NCI-H2227 (cell line): Measurements from ENCODE around the gene STK17A.
"Not testable (repeated sequence)": the region's sequence is repeated elsewhere in the genome, so short reads cannot be mapped to it uniquely, and the experiment has no call there.

Experiments used
- DNase-seq: peaks from one replicate; lab custom pipeline; 2025; ENCODE audit not compliant: unreplicated experiment; lab: John Stamatoyannopoulos, UW

Gene STK17A

GRCh38 chr7:43594020-43594419 lies 11.1 kb downstream of the STK17A start:
- DNase-seq: no peak

- not testable (repeated sequence) for DNase-seq
Measured at GRCh38 chr7:43596426-43596825, 13.5 kb downstream of the STK17A start.

GRCh38 chr7:43600056-43600455 lies 17.1 kb downstream of the STK17A start:
- DNase-seq: no peak

GRCh38 chr7:43602256-43602655 lies 19.3 kb downstream of the STK17A start:
- DNase-seq: no peak

GRCh38 chr7:43604251-43604650 lies 21.3 kb downstream of the STK17A start:
- no peak for DNase-seq

- no peak for DNase-seq
Measured at GRCh38 chr7:43609097-43609496, 26.2 kb downstream of the STK17A start.

- DNase-seq: no peak
Measured at GRCh38 chr7:43612128-43612527, 29.2 kb downstream of the STK17A start.

- no peak for DNase-seq
Measured at GRCh38 chr7:43612599-43613589, 30.0 kb downstream of the STK17A start.

- DNase-seq: no peak
Measured at GRCh38 chr7:43615558-43616145, 32.7 kb downstream of the STK17A start.

GRCh38 chr7:43616977-43617376 lies 34.1 kb downstream of the STK17A start:
- DNase-seq: no peak

- peak; percentile 11 for DNase-seq
Measured at GRCh38 chr7:43618073-43618472, 35.2 kb downstream of the STK17A start.

GRCh38 chr7:43619213-43620012 lies 36.5 kb downstream of the STK17A start:
- DNase-seq: no peak

- DNase-seq: no peak
Measured at GRCh38 chr7:43621729-43622448, 39.0 kb downstream of the STK17A start.

- no peak for DNase-seq
Measured at GRCh38 chr7:43624156-43624555, 41.2 kb downstream of the STK17A start.

GRCh38 chr7:43625453-43625852 lies 42.5 kb downstream of the STK17A start:
- DNase-seq: no peak

- DNase-seq: no peak
Measured at GRCh38 chr7:43625980-43626379, 43.1 kb downstream of the STK17A start.

GRCh38 chr7:43626695-43627094 lies 43.8 kb downstream of the STK17A start:
- no peak for DNase-seq

- DNase-seq: not testable (repeated sequence)
Measured at GRCh38 chr7:43627798-43628197, 44.9 kb downstream of the STK17A start.

- DNase-seq: no peak
Measured at GRCh38 chr7:43628431-43628830, 45.5 kb downstream of the STK17A start.

GRCh38 chr7:43629857-43630256 lies 46.9 kb downstream of the STK17A start:
- no peak for DNase-seq

GRCh38 chr7:43630482-43630881 lies 47.6 kb downstream of the STK17A start:
- no peak for DNase-seq
